Measurements from ENCODE around the gene KRT4.

Gene KRT4

DNA sequence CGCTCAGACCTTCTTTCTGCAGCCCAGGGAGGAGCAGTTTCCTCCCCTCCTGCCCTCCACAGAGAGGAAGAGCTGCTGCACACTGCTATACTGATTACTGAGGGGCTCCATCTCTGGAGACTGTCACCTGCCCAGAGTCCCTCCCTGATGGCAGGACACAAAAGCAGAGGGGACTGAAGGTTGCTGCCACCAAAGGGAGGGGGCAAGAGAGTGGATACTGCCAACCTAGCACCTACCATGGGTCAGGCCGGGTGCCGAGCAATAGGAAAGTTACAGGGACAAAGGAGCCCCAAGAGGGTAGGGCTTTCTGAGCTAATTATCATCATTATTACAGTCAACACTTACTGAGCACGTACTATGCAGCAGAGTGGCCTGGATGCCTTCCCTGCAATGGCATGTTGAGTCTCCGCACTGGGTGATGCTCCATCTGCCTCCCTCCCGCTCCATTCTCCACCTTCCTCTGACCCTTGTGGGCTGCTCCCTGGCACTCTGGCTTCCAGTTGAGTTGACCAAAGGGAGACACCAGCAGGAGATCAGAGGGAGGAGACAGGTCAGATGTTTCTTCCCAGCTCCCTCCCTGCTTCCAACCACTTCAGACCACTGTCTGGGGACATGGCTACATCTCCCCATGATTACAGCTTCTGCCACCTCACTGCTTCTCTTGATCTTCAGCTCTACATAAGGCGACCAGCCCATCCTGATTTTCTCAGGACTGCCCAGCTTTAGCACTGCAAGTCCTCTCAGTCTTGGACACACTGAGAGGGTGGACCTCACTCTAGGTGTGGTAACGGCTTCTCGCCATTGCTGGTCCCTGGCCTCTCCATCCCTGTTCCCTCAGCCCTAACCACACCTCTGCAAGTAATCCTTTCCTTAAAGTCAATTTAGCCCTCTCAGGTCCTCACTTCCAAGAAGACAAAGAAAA lies 22.8 kb upstream of the KRT4 start:
- DNase-seq, result no peak

DNA sequence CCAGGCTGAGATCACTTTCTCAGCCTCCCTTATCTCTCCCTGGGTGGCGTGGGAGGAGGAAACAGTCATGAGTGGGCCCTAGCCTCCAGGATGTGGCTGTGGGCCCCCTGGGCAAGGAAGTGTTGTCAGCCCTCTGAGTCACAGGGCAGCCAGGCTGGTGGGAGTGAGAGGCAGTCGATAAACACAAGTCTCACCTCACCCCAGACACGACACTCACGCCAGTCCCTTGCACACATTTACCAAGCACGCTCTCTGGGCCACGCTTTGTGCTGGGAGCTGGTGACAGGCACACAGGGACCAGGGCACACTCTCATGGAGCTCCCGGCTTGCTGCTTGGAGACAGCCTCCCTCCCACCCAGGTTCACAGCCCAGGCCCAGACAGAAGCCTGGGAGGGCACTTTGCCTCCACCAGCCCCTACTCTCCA lies 22.1 kb upstream of the KRT4 start:
- no peak for DNase-seq

DNA sequence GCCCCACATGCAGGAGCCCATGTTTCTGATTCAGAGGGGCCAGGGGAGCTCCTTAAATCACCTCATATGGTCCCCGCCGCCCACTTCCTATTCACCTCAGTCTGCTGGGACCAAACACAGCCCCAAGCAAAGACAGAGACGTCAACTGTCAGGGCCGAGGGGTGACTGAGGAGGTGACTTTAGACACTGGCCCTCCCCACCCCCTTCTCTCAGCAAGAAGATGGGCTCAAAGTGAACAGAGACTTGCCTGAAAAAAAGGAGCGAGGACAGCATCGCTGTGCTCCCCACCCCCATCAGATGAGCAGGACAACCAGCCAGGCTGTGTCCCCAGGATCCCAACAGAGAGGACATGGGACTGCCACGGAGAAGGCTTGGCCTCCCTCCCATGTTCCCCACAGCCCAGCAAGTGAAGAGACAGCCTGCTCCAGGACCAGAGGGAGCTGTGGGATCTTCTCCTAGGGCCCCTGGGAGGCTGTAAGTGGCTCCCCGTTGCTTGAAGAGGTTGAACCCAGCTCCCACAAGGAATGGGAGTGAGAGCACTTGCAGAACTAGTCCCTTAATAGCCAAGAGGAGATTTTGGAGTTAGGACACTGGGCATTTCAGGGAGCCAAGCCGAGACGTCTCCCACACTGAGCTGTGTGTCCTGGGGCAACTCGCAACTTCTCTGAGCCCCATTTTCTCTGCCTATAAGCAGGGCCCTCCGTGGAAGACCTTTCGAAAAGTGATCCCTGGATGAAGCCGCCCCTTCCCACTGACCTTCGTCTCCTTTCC lies 21.5 kb upstream of the KRT4 start:
- no peak for DNase-seq

DNA sequence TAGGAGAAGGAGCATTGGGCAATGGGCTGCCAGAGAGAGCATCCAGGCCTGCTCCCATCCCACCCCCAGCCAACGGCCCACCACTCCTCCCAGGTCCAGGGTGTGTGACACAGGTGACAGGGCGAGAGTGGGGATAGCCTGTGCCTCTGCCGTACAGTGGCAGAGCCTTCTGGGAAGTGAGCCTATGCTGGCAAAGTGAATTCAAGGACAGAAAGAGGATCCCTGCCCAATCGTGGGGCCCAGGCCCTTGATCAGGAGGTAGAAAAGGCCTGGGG lies 20.7 kb upstream of the KRT4 start:
- no peak for DNase-seq

DNA sequence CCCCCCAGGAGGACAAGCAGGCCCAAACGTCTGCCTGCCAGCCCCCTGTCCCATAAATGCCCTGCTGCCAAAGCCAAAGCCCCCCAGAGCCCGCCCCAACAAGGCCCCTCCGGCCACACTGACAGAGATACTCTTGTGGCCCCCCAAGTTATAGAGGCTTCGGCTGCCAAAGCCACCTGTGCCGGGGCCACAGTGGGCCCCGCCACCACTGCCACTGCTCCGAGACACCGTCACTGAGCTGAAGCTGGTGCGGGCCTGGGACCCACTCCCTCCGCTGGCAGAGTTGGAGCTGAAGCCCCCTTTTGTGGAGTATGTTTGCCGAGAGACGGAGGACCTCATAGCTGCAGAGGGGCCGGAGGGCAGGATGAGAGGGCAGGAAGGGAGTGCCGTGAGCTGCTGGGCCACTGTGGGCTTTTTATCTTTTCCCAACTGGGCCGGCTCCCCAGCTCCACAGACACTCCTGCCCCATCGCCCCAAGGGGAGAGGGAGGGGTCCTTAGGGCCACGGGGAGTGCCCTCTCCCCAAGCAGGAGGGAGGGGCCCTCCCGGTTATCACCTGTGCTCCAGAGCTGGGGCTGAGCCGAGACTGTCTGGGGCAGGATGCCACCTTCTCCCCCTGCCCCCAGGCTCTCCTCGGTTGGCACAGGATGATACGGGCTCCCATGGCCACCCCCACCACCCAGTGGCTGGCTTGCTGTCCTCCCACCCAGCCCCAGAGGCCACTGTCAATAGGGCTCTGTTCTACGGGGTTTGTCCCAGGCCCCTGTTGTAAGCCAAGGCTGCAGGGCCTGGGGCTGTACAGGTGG lies 20.2 kb upstream of the KRT4 start, which contains the start of gene KRT79:
TSS of gene KRT79 (minus strand) at position 390 of the 805 bp plus-strand sequence. CDS start at position 339, 51 bp downstream.
- no peak for DNase-seq

DNA sequence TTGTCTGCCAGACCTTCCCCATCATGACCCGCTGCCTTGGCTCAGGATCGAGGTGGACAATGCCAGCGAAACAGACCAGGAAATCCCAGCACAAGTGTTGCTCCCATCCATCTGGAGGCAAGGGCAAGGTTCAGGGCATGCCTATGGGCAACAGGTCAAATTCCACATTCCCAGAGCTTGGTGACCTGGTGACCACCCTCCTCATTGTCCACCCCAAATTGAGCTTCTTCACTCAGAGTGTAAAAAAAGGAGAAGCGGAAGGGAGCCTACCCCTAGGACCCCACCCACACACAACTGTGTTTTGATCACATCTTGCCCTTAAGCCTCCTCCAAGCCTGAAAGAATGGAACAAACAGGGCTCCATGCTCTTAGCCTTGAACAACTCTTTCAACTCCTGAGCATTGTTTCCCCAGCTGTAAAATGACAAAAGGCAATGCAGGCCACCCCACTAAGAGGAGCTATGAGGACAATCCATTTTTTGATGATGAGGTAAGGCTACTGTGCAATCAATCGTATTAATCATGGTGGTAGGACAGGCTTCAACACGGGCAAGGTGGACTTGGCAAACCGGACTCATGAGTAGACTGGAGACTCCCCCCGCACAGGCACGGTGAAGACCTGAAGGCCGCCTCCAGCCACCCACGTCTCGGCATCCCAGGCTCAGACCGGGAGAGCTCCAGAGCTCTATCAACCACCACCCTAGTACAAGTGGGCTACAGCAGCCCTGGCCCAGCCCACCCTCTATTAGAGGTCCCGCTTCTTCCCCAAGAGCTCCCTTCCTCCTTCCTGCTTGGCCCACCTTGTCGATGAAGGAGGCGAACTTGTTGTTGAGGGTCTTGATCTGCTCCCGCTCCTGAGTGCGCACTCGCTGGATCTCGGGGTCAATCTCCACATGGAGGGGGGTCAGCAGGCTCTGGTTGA lies 19.3 kb upstream of the KRT4 start:
- no peak for DNase-seq

DNA sequence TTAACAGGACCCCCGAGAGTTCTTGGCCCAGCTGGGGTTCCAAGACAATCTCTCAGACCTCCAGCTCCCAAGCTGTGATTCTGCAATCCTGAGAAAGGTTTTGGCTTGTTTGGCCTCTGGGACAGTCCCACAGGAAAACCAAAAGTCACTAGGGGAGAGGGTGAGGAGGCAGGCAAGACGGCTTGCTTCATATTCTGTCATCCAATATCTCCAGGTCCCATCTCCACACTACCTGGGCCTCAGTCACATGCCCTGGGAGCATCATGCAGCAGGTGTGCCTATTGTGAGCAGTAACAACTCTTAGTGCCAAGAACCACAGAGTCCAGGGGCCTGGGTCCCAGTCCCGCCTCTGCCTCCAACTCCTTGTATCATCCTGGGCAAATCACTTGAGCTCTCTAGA lies 18.5 kb upstream of the KRT4 start:
- DNase-seq, result no peak

DNA sequence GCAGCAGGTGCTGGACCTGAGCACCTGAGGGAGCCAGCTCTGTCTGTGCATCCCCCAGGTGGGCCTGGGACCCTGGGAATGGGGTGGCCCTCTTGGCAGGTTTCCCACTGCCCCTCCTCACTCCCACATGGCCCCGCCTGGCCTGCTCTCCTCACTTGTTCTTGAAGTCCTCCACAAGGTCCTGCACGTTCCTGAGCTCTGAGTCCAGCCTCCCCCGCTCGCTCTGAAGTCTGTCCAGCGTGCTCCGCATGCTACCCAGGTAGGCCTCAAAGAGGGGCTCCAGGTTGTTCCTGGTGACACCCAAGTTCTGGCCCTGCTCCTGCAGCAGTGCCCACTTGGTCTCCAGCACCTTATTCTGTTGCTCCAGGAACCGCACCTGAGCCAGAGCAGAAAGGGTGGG lies 17.3 kb upstream of the KRT4 start:
- DNase-seq, result no peak

DNA sequence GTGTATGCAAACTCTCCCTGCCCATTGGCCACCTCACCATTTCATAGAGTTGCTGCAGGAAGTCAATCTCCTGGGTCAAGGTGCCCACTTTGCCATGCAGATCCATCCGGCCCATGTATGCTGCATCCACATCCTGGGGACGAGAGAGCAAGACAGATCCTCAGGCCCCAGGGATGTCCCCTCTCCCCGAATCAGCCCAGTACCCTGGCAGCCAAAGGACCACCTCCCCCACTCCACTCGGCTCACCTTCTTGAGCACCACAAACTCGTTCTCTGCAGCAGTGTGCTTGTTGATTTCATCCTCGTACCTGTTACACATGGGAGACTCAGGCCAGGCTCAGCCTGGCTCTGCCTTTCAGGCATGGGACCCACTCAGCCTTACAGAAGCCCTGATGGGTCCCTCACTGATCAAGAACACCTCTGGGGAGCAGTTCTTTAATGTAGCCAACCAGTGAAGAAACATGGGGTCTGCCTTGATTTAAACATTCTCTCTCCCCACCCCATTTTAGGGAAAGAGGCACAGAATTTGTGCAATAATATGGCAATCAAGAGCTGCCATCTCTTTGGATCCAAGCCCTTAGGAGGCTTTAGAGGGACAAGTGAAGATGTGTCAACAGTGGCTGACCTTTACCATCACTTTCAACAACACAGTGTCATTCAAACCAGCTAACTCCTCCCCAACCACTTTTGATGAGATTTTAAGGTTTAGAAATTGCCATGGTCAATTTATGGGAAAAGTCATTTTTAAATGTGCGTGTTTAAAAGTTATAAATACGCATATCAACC lies 16.3 kb upstream of the KRT4 start:
- no peak for DNase-seq

DNA sequence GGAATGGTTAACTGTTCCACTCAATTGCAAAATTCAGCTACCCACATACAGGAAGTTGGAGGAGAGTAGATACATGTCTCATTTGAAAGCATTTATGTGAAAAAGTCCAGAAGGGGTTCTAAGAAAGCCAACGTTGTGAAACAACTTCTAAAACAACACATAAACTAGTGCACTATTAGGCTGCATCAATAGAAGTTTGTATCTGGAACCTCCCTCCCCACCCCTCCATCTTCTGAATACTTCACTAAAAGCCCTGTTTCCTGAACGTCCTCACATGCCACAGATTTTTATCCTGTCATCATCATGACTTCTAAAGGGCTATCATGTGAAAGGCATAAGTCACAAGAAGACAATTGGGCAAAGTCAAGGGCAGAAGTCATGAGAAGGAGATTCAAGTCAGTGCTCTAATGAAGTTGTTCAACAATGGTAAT lies 14.7 kb upstream of the KRT4 start:
- no peak for DNase-seq

DNA sequence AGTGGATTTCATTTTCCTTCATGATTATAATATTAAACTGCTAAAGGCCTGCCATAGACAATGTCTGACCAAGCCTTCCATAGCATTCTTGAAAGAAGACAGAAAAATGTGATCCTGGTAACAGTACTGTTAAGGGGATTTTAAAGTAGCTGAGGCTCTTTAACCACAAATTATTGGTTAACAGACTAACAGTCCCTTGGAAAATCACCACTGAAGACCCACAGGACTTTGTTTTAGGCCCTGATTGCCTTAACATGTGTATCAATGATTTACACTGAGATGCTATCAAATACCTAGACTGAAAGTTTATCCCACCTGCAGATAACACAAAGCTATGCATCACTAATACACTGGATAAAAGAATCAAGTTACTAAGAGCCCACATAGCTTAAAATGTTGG lies 14.2 kb upstream of the KRT4 start:
- no peak for DNase-seq

DNA sequence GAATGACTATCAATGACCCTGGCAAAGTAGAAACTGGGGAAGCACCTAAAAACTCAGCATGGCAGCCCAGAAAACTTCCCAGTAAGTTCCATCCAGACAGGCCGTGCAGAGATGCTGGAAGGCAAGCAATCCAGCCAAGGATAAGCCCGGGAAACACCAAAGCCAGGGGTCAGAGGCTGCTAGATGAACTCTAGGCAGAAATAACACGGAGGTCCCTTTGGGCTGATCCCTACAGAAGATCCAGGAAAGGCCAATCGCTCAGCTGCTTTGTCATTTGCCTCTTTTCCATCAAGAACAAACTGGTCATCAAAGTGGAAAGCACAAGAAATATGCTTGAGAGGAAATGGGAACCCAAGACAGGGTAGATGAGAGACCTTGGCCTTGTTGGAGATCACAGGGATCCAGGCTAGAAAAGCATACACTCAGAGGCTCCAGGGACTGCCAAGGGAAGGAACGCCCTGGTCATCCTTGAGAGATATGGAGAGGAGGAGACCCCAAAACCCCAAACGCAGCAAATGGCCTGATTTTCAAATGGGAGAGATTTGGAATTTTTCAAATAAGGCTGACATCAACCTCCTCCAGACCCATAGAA lies 13.7 kb upstream of the KRT4 start:
- DNase-seq, result no peak

DNA sequence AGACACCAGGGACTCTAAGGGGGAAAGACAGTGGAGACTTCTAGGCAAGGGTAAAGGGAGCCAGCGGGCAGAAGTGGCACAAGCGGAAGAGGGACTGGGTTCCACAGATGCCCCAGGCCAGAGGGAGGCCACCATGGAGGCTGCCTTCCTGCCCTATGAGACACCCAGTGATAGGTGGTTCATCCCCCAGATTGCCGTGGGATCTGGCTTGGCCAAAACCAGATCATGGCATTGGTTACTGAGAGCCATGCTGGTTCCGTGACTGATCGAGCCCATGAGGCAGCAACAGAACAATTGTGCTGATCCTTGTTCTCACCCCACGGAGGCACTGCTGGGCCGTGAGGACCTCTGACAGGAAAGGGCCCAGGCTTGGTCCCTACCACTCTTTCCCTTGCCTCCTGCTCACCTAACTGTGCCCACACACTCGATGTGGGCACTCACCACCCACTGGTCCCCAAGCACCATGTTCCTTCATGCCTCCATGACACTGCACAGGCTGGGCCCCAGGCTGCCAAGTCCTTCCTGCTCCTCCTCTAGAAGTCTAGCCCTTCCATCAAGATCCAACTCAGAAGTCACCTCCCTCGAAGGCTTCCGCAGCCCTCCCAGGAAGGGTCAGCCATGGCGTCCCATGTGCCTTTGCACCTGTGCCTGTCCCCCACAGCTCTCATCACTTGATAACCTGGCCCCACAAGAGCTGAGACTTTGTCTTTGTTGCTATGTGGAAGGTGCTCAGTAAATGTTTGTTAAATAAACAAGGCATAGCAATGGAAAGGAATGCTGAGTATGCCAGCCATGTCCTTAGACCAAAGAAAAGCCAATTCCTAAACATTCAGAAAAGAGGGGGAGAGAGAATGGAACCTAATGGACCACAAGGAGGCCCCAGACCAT lies 12.9 kb upstream of the KRT4 start:
- DNase-seq, result no peak

DNA sequence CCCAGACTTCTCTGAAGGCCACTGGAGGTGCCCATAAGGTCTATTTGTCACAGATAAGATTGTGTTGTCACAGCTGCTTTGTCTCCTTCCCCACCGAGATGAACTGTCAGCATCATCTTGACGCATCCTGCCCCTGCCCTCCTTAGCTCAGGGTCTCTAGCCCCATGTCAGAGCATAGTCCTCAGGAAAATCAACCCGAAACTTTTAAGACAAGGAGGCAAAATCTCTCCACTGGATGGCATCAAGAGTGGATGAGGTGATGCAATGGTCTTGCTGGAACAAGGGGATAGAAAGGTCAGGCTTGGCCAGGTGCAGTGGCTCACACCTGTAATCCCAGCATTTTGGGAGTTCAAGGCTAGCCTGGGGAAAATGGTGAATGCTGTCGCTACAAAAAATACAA lies 12.0 kb upstream of the KRT4 start:
- no peak for DNase-seq

DNA sequence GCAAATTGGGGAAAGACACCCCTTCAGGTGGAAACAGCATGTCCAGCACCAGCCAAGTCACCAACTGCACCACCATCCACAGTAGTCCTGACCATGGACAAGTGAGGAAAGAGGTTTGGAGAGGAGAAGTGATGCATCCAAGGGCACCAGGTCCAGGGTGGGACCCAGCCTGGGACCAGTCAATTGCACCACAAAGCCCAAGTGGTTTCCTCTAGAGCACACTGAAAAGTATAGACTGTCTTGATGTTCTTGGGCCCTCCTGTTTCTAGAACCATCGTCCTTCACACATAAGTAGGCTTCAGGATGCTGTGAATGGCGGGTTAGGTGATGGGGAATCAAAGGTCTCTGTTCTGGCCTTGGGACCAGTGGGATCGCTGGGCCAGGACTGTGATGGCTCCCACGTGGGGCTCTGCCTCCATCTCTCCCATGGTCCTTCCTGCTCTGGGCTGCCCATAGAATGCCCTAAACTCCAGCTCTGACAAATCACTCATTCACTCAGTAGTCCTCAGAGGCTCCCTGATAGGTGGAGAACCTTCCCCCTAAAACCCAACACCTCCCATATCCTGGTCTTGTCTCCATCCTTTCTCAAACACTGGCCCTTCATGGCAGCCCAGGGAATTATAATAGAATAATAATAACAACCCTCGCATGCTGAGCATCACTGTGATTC lies 11.0 kb upstream of the KRT4 start:
- DNase-seq, result no peak

DNA sequence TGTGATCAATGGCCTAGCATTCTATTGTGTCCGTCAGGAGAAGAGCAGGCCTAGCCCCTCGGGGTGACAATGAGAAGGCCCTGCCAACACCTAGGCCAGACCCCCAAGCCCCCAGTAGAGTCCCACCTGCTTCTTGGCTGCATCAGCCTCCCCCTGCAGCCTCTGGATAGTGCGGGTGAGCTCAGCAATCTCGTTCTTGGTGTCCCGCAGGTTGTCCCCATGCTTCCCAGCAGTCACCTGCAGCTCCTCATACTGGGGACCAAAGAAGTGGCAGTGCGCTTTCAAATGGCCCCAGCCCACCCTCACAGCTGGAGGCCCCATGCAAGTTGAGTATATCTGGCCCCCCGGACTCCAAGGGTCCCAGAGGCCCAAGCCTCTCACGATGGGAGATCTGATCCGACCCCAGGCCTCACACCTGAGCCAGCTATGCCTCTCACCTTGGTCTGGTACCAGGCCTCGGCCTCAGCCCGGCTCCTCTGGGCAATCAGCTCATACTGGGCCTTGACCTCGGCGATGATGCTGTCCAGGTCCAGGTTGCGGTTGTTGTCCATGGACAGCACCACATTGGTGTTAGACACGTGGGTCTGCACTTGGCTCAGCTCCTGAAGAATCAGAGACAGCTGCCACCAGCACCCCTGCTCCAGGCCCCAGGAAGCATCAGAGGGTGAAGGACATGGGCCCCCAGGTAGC lies 10.0 kb upstream of the KRT4 start:
- DNase-seq, result no peak

DNA sequence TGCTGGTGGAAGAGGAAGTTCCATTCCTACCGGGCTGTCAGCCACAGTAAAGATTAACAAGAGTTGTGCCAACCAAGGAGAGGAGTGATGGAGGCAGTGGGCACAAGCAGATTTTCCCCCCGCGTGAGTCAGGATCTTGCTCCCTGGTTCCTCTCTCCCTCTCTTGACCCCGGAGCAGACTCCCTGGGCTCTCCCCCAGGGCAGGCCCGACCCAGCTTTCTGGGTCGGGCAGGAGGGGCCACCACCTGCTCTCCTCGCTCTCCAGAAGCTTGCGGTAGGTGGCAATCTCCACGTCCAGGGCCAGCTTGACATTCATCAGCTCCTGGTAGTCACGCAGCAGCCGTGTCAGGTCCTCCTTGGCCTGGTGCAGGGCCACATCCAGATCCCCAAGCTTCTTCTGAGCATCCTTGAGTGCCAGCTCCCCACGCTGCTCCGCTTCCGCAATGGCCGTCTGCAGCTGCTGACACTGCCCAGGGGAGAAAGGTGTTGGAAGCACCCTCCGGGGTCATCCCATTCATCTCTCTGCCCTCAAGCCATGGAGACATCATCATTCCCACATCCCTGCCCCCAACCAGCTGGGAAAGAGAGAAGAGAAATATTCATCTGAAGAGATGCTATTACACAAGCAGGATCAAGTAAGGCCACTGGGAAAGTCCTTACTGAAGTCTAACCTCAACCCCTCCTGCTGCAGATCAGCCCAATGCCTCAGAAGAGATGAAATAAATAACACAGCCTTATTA lies 9.0 kb upstream of the KRT4 start:
- DNase-seq, result no peak
